T-cell (primary cell): ENCODE results near the gene ST7. TPM values are rescaled to one million over a fixed set of nuclear protein-coding genes. Genes with fewer than 3 reads are reported as not detected.

Source experiments
- ATAC-seq, 4 experiments: fragments of 200-7000 bp in 3 of 4; fragments of 150-1000 bp in 1 of 4; cut with Tn5 transposase; replicated peaks in 1 of 4; 1 replicate in 3 of 4; 2 replicates in 1 of 4; pipeline ENCODE4 v1.10.0; 2021; ENCODE audit warnings: moderate library complexity in 3 of 4, mild to moderate bottlenecking in 2 of 4, moderate number of reproducible peaks in 1 of 4
- CTCF ChIA-PET, 2 donors: fragments of 300-600 bp; sonication (Branson Sonifier 250); formaldehyde crosslinking; loops; one replicate each; lab custom pipeline; 2022; ENCODE audit warnings: antibody characterized with exemption in 2 of 2; lab: Charles Lee
- POLR2A ChIA-PET, 2 donors: fragments of 300-600 bp; sonication (Branson Sonifier 250); formaldehyde crosslinking; loops; one replicate each; lab custom pipeline; 2022; ENCODE audit warnings: antibody characterized with exemption in 2 of 2; lab: Charles Lee
- DNase-seq, 35 experiments: peaks; one replicate each; pipeline versions ENCODE4 v3.0.0 to v3.0.0-alpha.2; 2013 to 2023
- H3K27ac ChIP-seq: one replicate; pipeline ENCODE4 v1.5.1; 2013; ENCODE audit warnings: low read length
- H3K27me3 ChIP-seq, 2 experiments: replicated peaks in 1 of 2; 1 replicate in 1 of 2; 2 replicates in 1 of 2; pipeline versions ENCODE4 v1.6.1 to v1.7.0; 2013; ENCODE audit warnings: low read length in 1 of 2, mixed read lengths in 1 of 2; ENCODE audit not compliant: control insufficient read depth in 2 of 2, insufficient read depth in 2 of 2; ENCODE audit errors: extremely low read depth in 1 of 2
- H3K36me3 ChIP-seq, 2 donors: 1 replicate in 1 of 2; 2 replicates in 1 of 2; pipeline versions ENCODE4 v1.6.1 to v1.7.0; 2013; ENCODE audit warnings: low read length in 1 of 2; ENCODE audit not compliant: control insufficient read depth in 2 of 2, insufficient read depth in 1 of 2; ENCODE audit errors: extremely low read depth in 1 of 2
- H3K4me1 ChIP-seq, 2 experiments: 1 replicate in 1 of 2; 2 replicates in 1 of 2; pipeline versions ENCODE4 v1.6.1 to v1.7.0; 2013; ENCODE audit warnings: low read length in 2 of 2, mixed read lengths in 1 of 2; ENCODE audit not compliant: insufficient read depth in 2 of 2, control insufficient read depth in 1 of 2; ENCODE audit errors: extremely low read depth in 1 of 2
- H3K4me3 ChIP-seq, 2 donors: 1 replicate in 1 of 2; 2 replicates in 1 of 2; pipeline versions ENCODE4 v1.5.1 to v1.7.0; 2013; ENCODE audit warnings: mild to moderate bottlenecking in 2 of 2, low read length in 1 of 2, moderate library complexity in 1 of 2; ENCODE audit not compliant: control insufficient read depth in 1 of 2; ENCODE audit errors: extremely low read depth in 1 of 2
- H3K9me3 ChIP-seq: 2 replicates; pipeline ENCODE4 v1.7.0; 2013
- H3K27ac Mint-ChIP-seq, 2 donors: one replicate each; pipeline ENCODE4 v1.8.0; 2020 to 2021; ENCODE audit warnings: mild to moderate bottlenecking in 2 of 2, mixed read lengths in 2 of 2
- H3K27me3 Mint-ChIP-seq, 2 donors: one replicate each; pipeline ENCODE4 v1.8.0; 2021 to 2022; ENCODE audit warnings: mixed read lengths in 2 of 2
- H3K36me3 Mint-ChIP-seq: one replicate; pipeline ENCODE4 v1.8.0; 2021; ENCODE audit warnings: mixed read lengths
- H3K4me1 Mint-ChIP-seq, 3 donors: one replicate each; pipeline ENCODE4 v1.8.0; 2020 to 2022; ENCODE audit warnings: mixed read lengths in 3 of 3, mild to moderate bottlenecking in 1 of 3
- H3K4me3 Mint-ChIP-seq, 3 donors: one replicate each; pipeline ENCODE4 v1.8.0; 2020 to 2022; ENCODE audit warnings: mild to moderate bottlenecking in 3 of 3, mixed read lengths in 3 of 3, moderate library complexity in 3 of 3
- H3K9me3 Mint-ChIP-seq, 3 donors: one replicate each; pipeline ENCODE4 v1.8.0; 2020 to 2022; ENCODE audit warnings: mixed read lengths in 3 of 3
- WGBS: methylation state at CpG from one replicate; pipeline ENCODE4 v1.1.5; 2013; ENCODE audit warnings: missing lambda C conversion rate; ENCODE audit not compliant: insufficient coverage; 5-methylcytosine and 5-hydroxymethylcytosine counted together
- total RNA-seq, 35 experiments: library from RNA in 6 of 35; stranded (reverse) in 6 of 35; fragments of 120-200 nt in 1 of 35; gene quantifications; one replicate each; pipeline versions ENCODE4 v1.2.1 to v1.2.4 and lab custom pipeline; 2013 to 2026

ST7 gene
- total RNA-seq, 5 donors from 2014 or later (not counting 1 experiment from before 2014, with no cell fraction given), result 3.3 to 6.1 (median 4.4) TPM

DNA sequence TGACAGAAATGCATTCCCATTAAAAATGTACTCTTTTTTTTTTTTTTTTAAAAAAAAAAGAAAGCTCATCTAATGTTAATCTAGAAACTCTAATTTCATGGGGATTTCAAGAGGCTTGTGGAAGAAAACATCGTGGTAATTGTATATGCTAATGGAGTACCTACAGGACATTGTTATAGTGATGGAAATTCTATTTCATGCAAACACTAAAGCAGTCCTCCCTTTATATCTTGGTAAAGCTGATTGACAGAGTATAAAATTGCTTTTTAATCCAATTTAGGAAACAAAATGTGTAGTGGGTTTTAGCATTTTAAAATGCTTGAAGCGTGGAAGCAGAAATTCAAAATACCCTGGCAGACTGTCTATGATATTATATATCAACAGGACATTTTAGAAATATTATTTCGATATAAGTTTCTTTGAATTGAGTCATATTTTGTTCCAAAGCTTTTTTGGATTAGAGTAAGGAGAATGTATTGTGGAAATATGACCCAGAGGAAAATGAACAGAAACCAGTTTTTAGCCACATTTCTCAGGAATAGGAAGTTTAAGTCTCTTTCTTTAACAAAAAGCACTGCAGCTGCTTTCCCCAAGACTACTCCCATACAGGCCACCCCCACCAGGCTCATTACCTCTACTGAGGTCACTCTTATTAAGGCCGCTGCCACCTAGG, 247.6 kb downstream of the ST7 start:
- Mint-ChIP-seq H3K4me1 (no peaks in the 10 kb centered on the region), H3K9me3 (no peaks in the 10 kb centered on the region), H3K36me3 (peaks cover 14% of the 10 kb centered on the region), H3K27me3 (no peaks in the 10 kb centered on the region), H3K27ac (no peak overlapping the region), H3K4me3 (no peak overlapping the region)
- ChIA-PET CTCF (interaction anchor here (0.5 to 0.6 kb wide), 2 partner anchors 51 to 269 kb away, joined by 4 to 7 read pairs; no protein-coding TSS in a partner anchor), POLR2A (interaction anchor here (0.6 to 0.7 kb wide), 3 partner anchors 83 to 573 kb away, joined by 4 to 8 read pairs (median 5); no protein-coding TSS in a partner anchor)
- Histone ChIP-seq H3K4me1 (no peaks in the 10 kb centered on the region), H3K4me3 (no peak overlapping the region), H3K27me3 (no peaks in the 10 kb centered on the region), H3K9me3 (no peaks in the 10 kb centered on the region), H3K36me3 (no peaks in the 10 kb centered on the region), H3K27ac (no peak overlapping the region)
- no peak for DNase-seq
- no CpG with 5 or more reads among the region's 4 CpGs for WGBS
- ATAC-seq, result no peak

DNA sequence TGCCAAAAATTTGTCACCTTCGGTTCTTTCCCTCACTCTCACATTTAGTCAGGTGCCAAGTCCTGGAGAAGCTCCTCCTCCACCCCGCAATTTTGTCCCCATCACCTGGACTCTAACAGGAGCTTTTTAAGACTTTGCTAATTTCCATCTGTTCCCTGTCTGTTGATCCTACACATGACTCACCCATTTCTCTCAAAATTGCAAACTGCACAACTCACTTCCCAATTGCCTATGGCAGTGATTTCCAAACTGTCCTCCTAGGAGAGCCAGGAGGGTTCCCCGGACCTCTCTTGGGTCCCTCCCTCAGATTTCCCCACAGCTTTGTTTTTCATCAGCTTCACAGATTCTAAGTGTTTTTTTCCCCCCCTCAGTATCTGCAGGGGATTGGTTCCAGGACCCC, 249.2 kb downstream of the ST7 start:
- Mint-ChIP-seq H3K27ac (no peak overlapping the region), H3K4me1 (no peaks in the 10 kb centered on the region), H3K4me3 (no peak overlapping the region), H3K36me3 (peaks cover 11% of the 10 kb centered on the region), H3K9me3 (no peaks in the 10 kb centered on the region), H3K27me3 (no peaks in the 10 kb centered on the region)
- Histone ChIP-seq H3K4me1 (no peaks in the 10 kb centered on the region), H3K27ac (no peak overlapping the region), H3K27me3 (no peaks in the 10 kb centered on the region), H3K9me3 (no peaks in the 10 kb centered on the region), H3K4me3 (no peak overlapping the region), H3K36me3 (no peaks in the 10 kb centered on the region)
- DNase-seq, result no peak
- ChIA-PET CTCF (no interaction called here), POLR2A (interaction anchor here in 1 of 2 donors (0.7 kb wide), 1 partner anchor 24 kb away, joined by 4 read pairs; no protein-coding TSS in a partner anchor)
- no peak for ATAC-seq
- 56% methylated on average over 3 of the region's 3 CpGs for WGBS

DNA sequence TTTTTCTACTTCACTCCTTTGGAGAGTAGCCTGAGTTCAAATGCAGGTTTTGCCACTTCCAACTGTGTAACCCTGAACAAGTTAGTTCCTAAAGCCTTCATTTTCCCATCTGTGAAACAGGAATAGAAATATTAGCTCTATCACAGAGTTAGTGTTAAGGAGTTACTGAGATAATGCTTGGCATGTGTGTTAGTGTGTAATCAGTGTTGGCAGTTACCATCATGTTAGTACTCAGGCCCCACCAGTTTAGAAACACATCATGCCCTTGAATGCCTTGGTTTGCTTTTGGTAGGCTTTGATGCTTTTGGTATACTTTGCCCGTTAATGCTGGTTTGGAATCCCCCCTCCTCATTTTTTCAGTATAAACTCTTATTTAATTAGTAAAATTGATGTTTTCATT, 249.9 kb downstream of the ST7 start:
- DNase-seq (no peak), ATAC-seq (no peak)
- no peaks in the 10 kb centered on the region for H3K4me1 ChIP-seq
- H3K27ac ChIP-seq, result no peak overlapping the region
- no peaks in the 10 kb centered on the region for H3K36me3 ChIP-seq
- H3K9me3 ChIP-seq, result no peaks in the 10 kb centered on the region
- CTCF ChIA-PET, result no interaction called here
- H3K27me3 Mint-ChIP-seq, result no peaks in the 10 kb centered on the region
- H3K4me3 ChIP-seq, result no peak overlapping the region
- H3K27me3 ChIP-seq, result no peaks in the 10 kb centered on the region
- H3K4me3 Mint-ChIP-seq, result no peak overlapping the region
- POLR2A ChIA-PET, result no interaction called here
- H3K36me3 Mint-ChIP-seq, result peaks cover 11% of the 10 kb centered on the region
- no peak overlapping the region for H3K27ac Mint-ChIP-seq
- WGBS, result no CpG with 5 or more reads among the region's 1 CpG
- no peaks in the 10 kb centered on the region for H3K4me1 Mint-ChIP-seq
- no peaks in the 10 kb centered on the region for H3K9me3 Mint-ChIP-seq

DNA sequence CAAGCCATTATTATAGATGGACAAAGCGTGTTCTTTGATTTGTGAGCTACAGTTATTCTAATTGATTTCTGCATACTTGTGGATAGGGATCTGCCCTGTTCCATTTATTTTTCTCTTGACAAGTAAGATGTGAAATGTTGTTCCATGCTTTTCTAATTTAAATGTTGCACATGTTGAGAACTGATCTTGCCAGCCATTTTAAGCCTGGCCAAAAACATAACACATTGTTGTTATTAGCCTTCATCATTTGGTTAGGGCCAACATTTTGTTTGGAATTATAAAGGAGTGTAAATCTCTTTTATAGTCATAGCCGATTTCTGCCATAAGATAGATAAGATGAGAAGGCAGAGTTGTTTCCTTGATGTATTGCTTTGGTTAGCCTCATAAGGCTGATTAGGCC, 252.6 kb downstream of the ST7 start:
- no peaks in the 10 kb centered on the region for H3K36me3 ChIP-seq
- H3K27me3 ChIP-seq, result no peaks in the 10 kb centered on the region
- ATAC-seq (no peak), DNase-seq (no peak)
- POLR2A ChIA-PET, result no interaction called here
- H3K9me3 Mint-ChIP-seq, result no peaks in the 10 kb centered on the region
- H3K4me3 Mint-ChIP-seq, result no peak overlapping the region
- CTCF ChIA-PET, result no interaction called here
- H3K27ac ChIP-seq, result no peak overlapping the region
- H3K4me1 Mint-ChIP-seq, result no peaks in the 10 kb centered on the region
- no peak overlapping the region for H3K27ac Mint-ChIP-seq
- peaks cover 12% of the 10 kb centered on the region for H3K36me3 Mint-ChIP-seq
- WGBS, result 100% methylated on average over 2 of the region's 2 CpGs
- no peak overlapping the region for H3K4me3 ChIP-seq
- H3K9me3 ChIP-seq, result no peaks in the 10 kb centered on the region
- no peaks in the 10 kb centered on the region for H3K27me3 Mint-ChIP-seq
- H3K4me1 ChIP-seq, result no peaks in the 10 kb centered on the region

DNA sequence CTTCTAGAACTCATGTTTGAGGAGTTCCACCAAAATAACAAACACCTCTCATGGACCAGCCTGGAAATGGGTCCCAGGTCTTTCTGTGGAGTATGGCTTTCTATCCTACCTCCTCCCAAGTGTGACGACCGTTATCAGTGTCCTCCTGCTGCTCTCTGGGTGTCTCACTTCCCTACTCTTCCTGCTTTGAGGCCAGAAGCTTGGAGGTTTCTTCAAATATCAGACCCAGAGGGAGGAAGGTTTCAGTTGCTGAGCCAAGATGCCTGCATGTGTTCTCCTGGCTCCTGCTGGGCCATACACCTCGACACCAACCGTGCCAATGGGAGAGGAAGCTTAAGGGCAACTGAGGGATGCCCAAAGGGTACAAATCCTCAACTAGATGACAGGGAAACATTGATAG, 255.0 kb downstream of the ST7 start:
- POLR2A ChIA-PET, result no interaction called here
- H3K4me3 Mint-ChIP-seq, result no peak overlapping the region

DNA sequence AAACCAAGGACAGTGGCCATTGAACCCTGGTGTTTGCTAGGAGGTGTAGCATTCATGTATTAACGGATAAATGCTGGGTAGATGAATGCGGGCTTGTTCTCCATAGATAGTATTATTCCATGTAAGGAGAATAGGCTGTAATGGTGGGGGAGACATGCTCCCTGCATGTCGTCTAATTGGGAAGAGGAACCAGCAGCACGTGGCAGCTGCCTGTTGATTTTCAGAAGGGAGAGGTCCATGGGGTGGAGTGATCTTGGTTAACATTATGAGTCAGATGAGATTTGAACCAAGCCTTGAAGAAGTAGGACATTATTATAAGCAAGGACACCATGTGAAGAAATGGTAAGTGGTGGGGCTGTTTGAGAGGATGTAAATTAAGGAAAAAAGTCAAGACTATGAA, 257.1 kb downstream of the ST7 start:
- POLR2A ChIA-PET, result no interaction called here
- CTCF ChIA-PET, result no interaction called here
- no peak overlapping the region for H3K27ac Mint-ChIP-seq
- no peaks in the 10 kb centered on the region for H3K9me3 ChIP-seq
- H3K27me3 ChIP-seq, result no peaks in the 10 kb centered on the region
- no peak overlapping the region for H3K4me3 Mint-ChIP-seq
- H3K4me3 ChIP-seq, result no peak overlapping the region
- no peaks in the 10 kb centered on the region for H3K9me3 Mint-ChIP-seq
- H3K36me3 ChIP-seq, result no peaks in the 10 kb centered on the region
- H3K4me1 Mint-ChIP-seq, result no peaks in the 10 kb centered on the region
- DNase-seq (no peak), ATAC-seq (no peak)
- H3K36me3 Mint-ChIP-seq, result peaks cover 4% of the 10 kb centered on the region
- WGBS, result 96% methylated on average over 4 of the region's 4 CpGs
- no peaks in the 10 kb centered on the region for H3K27me3 Mint-ChIP-seq
- H3K27ac ChIP-seq, result no peak overlapping the region
- no peaks in the 10 kb centered on the region for H3K4me1 ChIP-seq

More for the DNA sequence above, 255.0 kb downstream of the ST7 start:
- Histone ChIP-seq H3K27ac (no peak overlapping the region), H3K27me3 (no peaks in the 10 kb centered on the region), H3K4me3 (no peak overlapping the region), H3K4me1 (no peaks in the 10 kb centered on the region), H3K36me3 (no peaks in the 10 kb centered on the region), H3K9me3 (no peaks in the 10 kb centered on the region)
- no peak for DNase-seq
- H3K27ac Mint-ChIP-seq, result no peak overlapping the region
- CTCF ChIA-PET, result no interaction called here
- WGBS, result 80% methylated on average over 2 of the region's 4 CpGs
- no peaks in the 10 kb centered on the region for H3K27me3 Mint-ChIP-seq
- ATAC-seq, result no peak
- H3K9me3 Mint-ChIP-seq, result no peaks in the 10 kb centered on the region
- H3K36me3 Mint-ChIP-seq, result peaks cover 7% of the 10 kb centered on the region
- no peaks in the 10 kb centered on the region for H3K4me1 Mint-ChIP-seq
